Small intestine (tissue), 7 donors: ENCODE measurements around the gene EXOC3L2. TPM values are rescaled to one million over a fixed set of nuclear protein-coding genes. Genes with fewer than 3 reads are reported as not detected.
"Not testable (repeated sequence)": the region's sequence is repeated elsewhere in the genome, so short reads cannot be mapped to it uniquely, and the experiment has no call there.

Experiments used
- DNase-seq, 2 donors: peaks; one replicate each; pipeline versions ENCODE4 v3.0.0 to v3.0.0-alpha.2; 2013
- FAIRE-seq: peaks from 2 replicates; lab custom pipeline; 2012; peaks lifted over from hg19 to GRCh38; lab: Jason Lieb, UNC
- H3K27ac ChIP-seq, 3 donors: one replicate each; pipeline ENCODE4 v1.5.1; 2013; ENCODE audit warnings: low read length in 2 of 3, mild to moderate bottlenecking in 2 of 3, control low read depth in 1 of 3, inconsistent platforms in 1 of 3, low read depth in 1 of 3, moderate library complexity in 1 of 3
- H3K27me3 ChIP-seq, 3 donors: one replicate each; pipeline ENCODE4 v1.6.1; 2013; ENCODE audit warnings: low read length in 3 of 3, inconsistent platforms in 1 of 3; ENCODE audit not compliant: control insufficient read depth in 3 of 3, insufficient read depth in 3 of 3
- H3K36me3 ChIP-seq, 3 donors: one replicate each; pipeline ENCODE4 v1.6.1; 2013; ENCODE audit warnings: low read length in 3 of 3, inconsistent platforms in 1 of 3, low read depth in 1 of 3, mild to moderate bottlenecking in 1 of 3, moderate library complexity in 1 of 3; ENCODE audit not compliant: control insufficient read depth in 3 of 3, insufficient read depth in 2 of 3
- H3K4me1 ChIP-seq, 3 donors: one replicate each; pipeline ENCODE4 v1.6.1; 2013; ENCODE audit warnings: low read length in 2 of 3, inconsistent platforms in 1 of 3, low read depth in 1 of 3, mild to moderate bottlenecking in 1 of 3, moderate library complexity in 1 of 3; ENCODE audit not compliant: control insufficient read depth in 3 of 3, insufficient read depth in 2 of 3
- H3K4me3 ChIP-seq, 3 donors: one replicate each; pipeline ENCODE4 v1.5.1; 2013; ENCODE audit warnings: low read length in 3 of 3, control low read depth in 1 of 3, inconsistent platforms in 1 of 3, low read depth in 1 of 3, mild to moderate bottlenecking in 1 of 3, moderate library complexity in 1 of 3
- H3K9me3 ChIP-seq, 2 donors: one replicate each; pipeline ENCODE4 v1.6.1; 2013; ENCODE audit warnings: low read depth in 1 of 2, low read length in 1 of 2; ENCODE audit not compliant: control insufficient read depth in 2 of 2, insufficient read depth in 1 of 2
- WGBS, 3 donors: extraction: QIAGEN DNeasy Blood & Tissue Kit; methylation state at CpG; one replicate each; pipeline ENCODE4 v1.1.7; 2013; 5-methylcytosine and 5-hydroxymethylcytosine counted together
- polyA plus RNA-seq, 4 donors: library from polyadenylated mRNA; stranded (reverse) in 3 of 4; unstranded in 1 of 4; fragments of 200-250 nt in 3 of 4; fragments of 120-200 nt in 1 of 4; gene quantifications; one replicate each; pipeline versions ENCODE4 v1.2.1 to v1.2.3, GENCODE V29; 2013
- donor health status: healthy with polysubstance abuse.
- donor health status: control.
- donor health status: control.
- donor health status: Bipolar disorder and iron deficiency.
- donor health status: healthy.

The EXOC3L2 gene
- polyA plus RNA-seq, 4 donors: 0.22 to 2.7 (median 2.1) TPM

- 92 to 98% (median 95%) methylated on average over 3 of the region's 3 CpGs for WGBS, 3 donors
- DNase-seq: no peak
Measured at GRCh38 chr19:45279587-45280192, 34.5 kb upstream of the EXOC3L2 start.

GRCh38 chr19:45278087-45278486, 32.9 kb upstream of the EXOC3L2 start:
- Histone ChIP-seq H3K9me3 (no peaks in the 10 kb centered on the region), H3K27me3 (no peaks in the 10 kb centered on the region), H3K4me3 (no peak overlapping the region), H3K27ac (no peak overlapping the region), H3K36me3 (peaks cover 2 to 74% (median 7%) of the 10 kb centered on the region in 3 donors), H3K4me1 (no peaks in the 10 kb centered on the region)
- FAIRE-seq: no peak
- DNase-seq: no peak
- WGBS, 3 donors: 93 to 96% (median 95%) methylated on average over 10 of the region's 10 CpGs

More at GRCh38 chr19:45279587-45280192, 34.5 kb upstream of the EXOC3L2 start:
- FAIRE-seq: no peak
- Histone ChIP-seq H3K27me3 (no peaks in the 10 kb centered on the region), H3K36me3 (peaks cover 1 to 64% (median 7%) of the 10 kb centered on the region in 3 donors), H3K4me3 (no peak overlapping the region), H3K4me1 (no peaks in the 10 kb centered on the region), H3K9me3 (peaks cover 0 to 2% of the 10 kb centered on the region in 2 donors), H3K27ac (no peak overlapping the region)

GRCh38 chr19:45276284-45276687, 31.1 kb upstream of the EXOC3L2 start:
- Histone ChIP-seq H3K27ac (no peak overlapping the region), H3K4me3 (no peak overlapping the region), H3K27me3 (no peaks in the 10 kb centered on the region), H3K4me1 (no peaks in the 10 kb centered on the region), H3K36me3 (peaks cover 5 to 70% (median 7%) of the 10 kb centered on the region in 3 donors), H3K9me3 (no peaks in the 10 kb centered on the region)
- no peak for FAIRE-seq
- 83 to 88% (median 86%) methylated on average over 5 to 7 of the region's 7 CpGs for WGBS, 3 donors
- DNase-seq: peak in 1 of 2 donors; percentile 11

GRCh38 chr19:45275370-45275971, 30.3 kb upstream of the EXOC3L2 start:
- no peak for FAIRE-seq
- H3K4me1 ChIP-seq: no peaks in the 10 kb centered on the region

GRCh38 chr19:45273521-45273855, 28.3 kb upstream of the EXOC3L2 start:
- no peak for FAIRE-seq
- Histone ChIP-seq H3K4me3 (no peak overlapping the region), H3K4me1 (no peaks in the 10 kb centered on the region), H3K27ac (no peak overlapping the region), H3K27me3 (no peaks in the 10 kb centered on the region), H3K9me3 (no peaks in the 10 kb centered on the region), H3K36me3 (peaks cover 5 to 62% (median 5%) of the 10 kb centered on the region in 3 donors)
- WGBS, 3 donors: 92 to 98% (median 92%) methylated on average over 14 of the region's 14 CpGs
- no peak for DNase-seq

More at GRCh38 chr19:45275370-45275971, 30.3 kb upstream of the EXOC3L2 start:
- WGBS, 3 donors: 75 to 85% (median 78%) methylated on average over 12 of the region's 12 CpGs
- Histone ChIP-seq H3K9me3 (no peaks in the 10 kb centered on the region), H3K27me3 (no peaks in the 10 kb centered on the region), H3K36me3 (peaks cover 4 to 66% (median 5%) of the 10 kb centered on the region in 3 donors), H3K27ac (no peak overlapping the region), H3K4me3 (no peak overlapping the region)
- DNase-seq: no peak

DNA sequence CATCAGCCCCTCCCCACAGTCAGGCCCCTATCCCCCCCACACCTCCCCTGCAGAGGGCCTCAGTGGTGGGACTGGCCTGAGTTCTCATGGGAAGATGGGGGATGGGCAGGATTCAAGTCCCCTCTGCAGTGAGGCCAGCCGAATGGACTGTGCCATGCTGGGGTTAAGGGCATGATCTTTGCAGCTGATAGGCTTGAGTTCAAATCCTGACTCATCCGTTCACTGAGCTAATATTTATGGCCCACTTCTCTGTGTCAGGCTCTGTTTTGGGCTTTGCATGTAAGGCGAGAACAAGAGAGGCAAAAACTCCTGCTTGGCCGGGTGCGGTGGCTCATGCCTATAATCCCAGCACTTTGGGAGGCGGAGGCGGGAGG, 26.5 kb upstream of the EXOC3L2 start:
- FAIRE-seq (no peak), DNase-seq (no peak)
- Histone ChIP-seq H3K4me3 (no peak overlapping the region), H3K36me3 (peaks cover 4 to 55% (median 4%) of the 10 kb centered on the region in 3 donors), H3K9me3 (no peaks in the 10 kb centered on the region), H3K27me3 (no peaks in the 10 kb centered on the region), H3K4me1 (no peaks in the 10 kb centered on the region), H3K27ac (no peak overlapping the region)
- 73 to 80% (median 79%) methylated on average over 6 to 7 of the region's 7 CpGs for WGBS, 3 donors

DNA sequence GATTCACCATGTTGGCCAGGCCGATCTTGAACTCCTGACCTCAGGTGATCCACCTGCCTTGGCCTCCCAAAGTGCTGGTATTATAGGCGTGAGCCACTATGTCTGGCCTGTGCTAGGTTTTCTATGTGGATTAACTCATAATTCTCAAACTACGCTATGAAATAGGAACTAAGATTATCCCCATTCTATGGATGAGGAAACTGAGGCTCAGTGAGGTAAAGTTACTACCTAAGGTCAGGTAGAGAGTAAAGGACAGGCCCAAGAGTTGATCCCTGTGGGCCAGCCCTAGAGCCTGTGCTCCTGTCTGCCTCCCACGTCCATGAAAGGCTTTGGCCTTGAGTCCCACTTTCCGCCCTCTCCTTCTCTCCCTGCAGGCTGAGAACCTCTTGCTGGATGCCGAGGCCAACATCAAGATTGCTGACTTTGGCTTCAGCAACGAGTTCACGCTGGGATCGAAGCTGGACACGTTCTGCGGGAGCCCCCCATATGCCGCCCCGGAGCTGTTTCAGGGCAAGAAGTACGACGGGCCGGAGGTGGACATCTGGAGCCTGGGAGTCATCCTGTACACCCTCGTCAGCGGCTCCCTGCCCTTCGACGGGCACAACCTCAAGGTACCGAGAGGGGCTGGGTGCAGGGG, 26.0 kb upstream of the EXOC3L2 start:
- 89 to 95% (median 92%) methylated on average over 21 of the region's 21 CpGs for WGBS, 3 donors
- H3K36me3 ChIP-seq: peaks cover 4 to 57% (median 4%) of the 10 kb centered on the region in 3 donors
- no peak overlapping the region for H3K4me3 ChIP-seq
- H3K4me1 ChIP-seq: no peaks in the 10 kb centered on the region
- H3K27ac ChIP-seq: no peak overlapping the region
- H3K9me3 ChIP-seq: no peaks in the 10 kb centered on the region
- FAIRE-seq (no peak), DNase-seq (no peak)
- no peaks in the 10 kb centered on the region for H3K27me3 ChIP-seq

DNA sequence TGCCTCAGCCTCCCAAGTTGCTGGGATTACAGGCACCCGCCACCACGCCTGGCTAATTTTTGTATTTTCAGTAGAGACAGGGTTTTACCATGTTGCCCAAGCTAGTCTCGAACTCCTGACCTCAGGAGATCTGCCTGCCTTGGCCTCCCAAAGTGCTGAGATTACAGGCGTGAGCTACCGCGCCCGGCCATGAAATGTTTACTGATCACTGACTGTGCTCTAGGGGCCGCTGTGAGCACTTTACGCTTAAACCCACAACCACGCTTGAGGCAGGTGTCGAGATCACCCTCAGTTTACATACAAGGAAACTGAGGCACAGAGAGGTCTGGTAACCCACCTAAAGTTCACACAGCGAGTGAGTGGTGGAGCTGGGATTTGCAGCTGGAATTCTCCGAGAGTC, 24.7 kb upstream of the EXOC3L2 start:
- not testable (repeated sequence) for H3K9me3 ChIP-seq, H3K4me3 ChIP-seq, FAIRE-seq, H3K27ac ChIP-seq, DNase-seq, H3K4me1 ChIP-seq, H3K27me3 ChIP-seq
- peaks cover 4 to 54% (median 4%) of the 10 kb centered on the region in 3 donors for H3K36me3 ChIP-seq
- WGBS, 3 donors: 91 to 92% (median 92%) methylated on average over 13 of the region's 13 CpGs
